ENCODE results near the gene PCDHGC3.

Gene PCDHGC3

GRCh38 chr5:141485321-141486055 is 9.7 kb downstream of the PCDHGC3 start:
- DNase-seq = no peak

GRCh38 chr5:141486091-141486490 is 10.3 kb downstream of the PCDHGC3 start:
- DNase-seq = no peak

GRCh38 chr5:141487131-141487530 is 11.4 kb downstream of the PCDHGC3 start:
- DNase-seq = no peak

- peak; percentile 84 for DNase-seq
Measured at GRCh38 chr5:141488591-141489561, 13.1 kb downstream of the PCDHGC3 start, which contains the start of gene PCDHGC5. Gene PCDHGC5, plus strand, starts transcription at chr5:141489081. Its CDS starts 160 bp downstream, at chr5:141489241.

- DNase-seq = no peak
Measured at GRCh38 chr5:141489841-141490240, 14.1 kb downstream of the PCDHGC3 start.

GRCh38 chr5:141490271-141490670 is 14.5 kb downstream of the PCDHGC3 start:
- no peak for DNase-seq

- no peak for DNase-seq
Measured at GRCh38 chr5:141490771-141491170, 15.0 kb downstream of the PCDHGC3 start.

GRCh38 chr5:141491323-141492167 is 15.8 kb downstream of the PCDHGC3 start:
- no peak for DNase-seq

GRCh38 chr5:141492168-141492885 is 16.6 kb downstream of the PCDHGC3 start:
- no peak for DNase-seq

- DNase-seq = no peak
Measured at GRCh38 chr5:141493500-141494422, 18.0 kb downstream of the PCDHGC3 start.

- DNase-seq = no peak
Measured at GRCh38 chr5:141494761-141495452, 19.1 kb downstream of the PCDHGC3 start.

GRCh38 chr5:141495453-141495811 is 19.7 kb downstream of the PCDHGC3 start:
- no peak for DNase-seq

GRCh38 chr5:141496038-141496437 is 20.3 kb downstream of the PCDHGC3 start:
- peak; percentile 29 for DNase-seq

GRCh38 chr5:141501761-141502160 is 26.0 kb downstream of the PCDHGC3 start:
- no peak for DNase-seq

- DNase-seq = no peak
Measured at GRCh38 chr5:141503681-141504080, 27.9 kb downstream of the PCDHGC3 start.

GRCh38 chr5:141504216-141504615 is 28.4 kb downstream of the PCDHGC3 start:
- DNase-seq = no peak

GRCh38 chr5:141506381-141507155 is 30.8 kb downstream of the PCDHGC3 start:
- DNase-seq = no peak

GRCh38 chr5:141507387-141508091 is 31.8 kb downstream of the PCDHGC3 start:
- peak; percentile 81 for DNase-seq

GRCh38 chr5:141508440-141508797 is 32.7 kb downstream of the PCDHGC3 start:
- DNase-seq = peak; percentile 48

All from EL (cell line).